Loucy (cell line): ENCODE results near the gene CCDC92B.

Experiments used
- CTCF ChIP-seq: fragments of 200-600 bp; sonication (generic); conservative IDR thresholded peaks from 2 replicates; pipeline ENCODE4 v1.5.1; 2014; ENCODE audit warnings: mild to moderate bottlenecking, antibody characterized with exemption, low read length
- EZH2phosphoT487 ChIP-seq: fragments of 200-600 bp; IDR thresholded peaks from 2 replicates; pipeline ENCODE4 v1.6.1; 2018; ENCODE audit warnings: antibody characterized with exemption, mild to moderate bottlenecking, moderate library complexity, borderline replicate concordance

- TF ChIP-seq CTCF (no peak), EZH2phosphoT487 (no peak)
Measured at GRCh38 chr17:2784864-2785263, 35.4 kb upstream of the CCDC92B start.
